Lower lobe of right lung (tissue), 2 donors: ENCODE results near the gene AGO1. TPM values are rescaled to one million over a fixed set of nuclear protein-coding genes. Genes with fewer than 3 reads are reported as not detected.

Experiments used
- ATAC-seq, 2 donors: fragments of 200-7000 bp; cut with Tn5 transposase; one replicate each; pipeline ENCODE4 v1.9.1; 2020 to 2022; ENCODE audit warnings: mild to moderate bottlenecking in 2 of 2, moderate library complexity in 2 of 2
- DNase-seq: peaks from one replicate; pipeline ENCODE4 v3.0.0-alpha.2; 2020
- H3K27ac ChIP-seq: fragments of 200-600 bp; one replicate; pipeline ENCODE4 v1.8.0; 2022
- H3K27me3 ChIP-seq: fragments of 200-600 bp; one replicate; pipeline ENCODE4 v1.8.0; 2022; ENCODE audit warnings: low read depth
- H3K36me3 ChIP-seq: fragments of 200-600 bp; one replicate; pipeline ENCODE4 v1.8.0; 2022; ENCODE audit warnings: mild to moderate bottlenecking
- H3K4me1 ChIP-seq: fragments of 200-600 bp; one replicate; pipeline ENCODE4 v1.8.0; 2022
- H3K4me3 ChIP-seq: fragments of 200-600 bp; one replicate; pipeline ENCODE4 v1.8.0; 2022; ENCODE audit warnings: mild to moderate bottlenecking
- H3K9me3 ChIP-seq: fragments of 200-600 bp; one replicate; pipeline ENCODE4 v1.8.0; 2022
- intact Hi-C: fragments of 100-400 bp; cut with DNase I; formaldehyde crosslinking; loops from one replicate; pipeline ENCODE4 v1.11.0; 2022
- total RNA-seq: library from RNA; stranded (reverse); fragmentation: NEBNext Ultra II Directional; extraction: Animal tissue kit (Norgen Biotek cat#: 25700); gene quantifications from one replicate; pipeline ENCODE4 v1.2.1, GENCODE V29; 2021
- TF ChIP-seq, protein P1 (sequence below): fragments of 200-600 bp; IDR thresholded peaks from one replicate; pipeline ENCODE4 v1.8.0; 2022; ENCODE audit warnings: antibody characterized with exemption, mild to moderate bottlenecking
- donor health status: DM: no; HTN: yes; CAD: no; lungs with severe emphysema.

AGO1 gene
- total RNA-seq, 1 donor from 2014 or later, result 26.9 TPM

DNA sequence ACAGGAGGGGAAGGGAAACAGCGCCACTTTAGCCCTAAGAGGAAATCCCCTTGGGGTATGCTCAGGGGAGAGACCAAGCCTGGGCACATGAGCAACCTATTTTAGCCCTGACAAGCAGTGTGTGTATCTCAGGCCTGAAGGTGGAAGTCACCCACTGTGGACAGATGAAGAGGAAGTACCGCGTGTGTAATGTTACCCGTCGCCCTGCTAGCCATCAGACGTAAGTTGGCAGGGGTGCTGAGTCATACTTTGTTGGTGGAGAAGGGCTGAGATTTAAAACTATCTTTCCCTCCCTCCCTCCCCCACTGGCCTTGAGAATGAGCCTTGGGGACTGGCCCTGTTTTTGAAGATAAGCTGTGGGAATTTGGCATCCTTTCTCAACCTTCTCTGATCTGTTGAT is 11.2 kb downstream of the AGO1 start:
- ATAC-seq, result peak; percentile 76 to 88
- H3K36me3 ChIP-seq, result peaks cover 97% of the 10 kb centered on the region

DNA sequence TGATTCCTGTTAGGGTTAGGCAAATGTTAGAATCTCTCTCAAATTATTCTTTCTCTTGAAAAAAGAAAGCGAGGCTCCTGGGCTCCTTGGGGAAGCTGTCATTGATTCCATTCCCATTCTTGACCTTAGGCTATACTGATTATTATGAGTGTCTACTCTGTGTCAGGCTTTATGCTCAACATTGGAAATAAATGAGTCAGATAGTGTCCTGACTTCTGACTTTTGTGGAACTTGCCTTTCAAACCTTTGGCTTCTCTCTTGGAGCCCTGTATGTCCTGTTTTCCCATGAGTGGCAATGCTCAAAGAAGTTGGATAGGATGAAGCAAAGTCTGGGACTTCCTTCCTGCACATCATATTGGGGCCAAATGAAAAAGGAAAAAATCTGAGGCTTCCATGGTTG is 11.6 kb downstream of the AGO1 start:
- no peak for DNase-seq
- Histone ChIP-seq H3K4me3 (no peak overlapping the region), H3K4me1 (peaks cover 4% of the 10 kb centered on the region), H3K27me3 (no peaks in the 10 kb centered on the region), H3K36me3 (peaks cover 97% of the 10 kb centered on the region), H3K9me3 (no peaks in the 10 kb centered on the region), H3K27ac (no peak overlapping the region)
- TF ChIP-seq, protein P1, sequence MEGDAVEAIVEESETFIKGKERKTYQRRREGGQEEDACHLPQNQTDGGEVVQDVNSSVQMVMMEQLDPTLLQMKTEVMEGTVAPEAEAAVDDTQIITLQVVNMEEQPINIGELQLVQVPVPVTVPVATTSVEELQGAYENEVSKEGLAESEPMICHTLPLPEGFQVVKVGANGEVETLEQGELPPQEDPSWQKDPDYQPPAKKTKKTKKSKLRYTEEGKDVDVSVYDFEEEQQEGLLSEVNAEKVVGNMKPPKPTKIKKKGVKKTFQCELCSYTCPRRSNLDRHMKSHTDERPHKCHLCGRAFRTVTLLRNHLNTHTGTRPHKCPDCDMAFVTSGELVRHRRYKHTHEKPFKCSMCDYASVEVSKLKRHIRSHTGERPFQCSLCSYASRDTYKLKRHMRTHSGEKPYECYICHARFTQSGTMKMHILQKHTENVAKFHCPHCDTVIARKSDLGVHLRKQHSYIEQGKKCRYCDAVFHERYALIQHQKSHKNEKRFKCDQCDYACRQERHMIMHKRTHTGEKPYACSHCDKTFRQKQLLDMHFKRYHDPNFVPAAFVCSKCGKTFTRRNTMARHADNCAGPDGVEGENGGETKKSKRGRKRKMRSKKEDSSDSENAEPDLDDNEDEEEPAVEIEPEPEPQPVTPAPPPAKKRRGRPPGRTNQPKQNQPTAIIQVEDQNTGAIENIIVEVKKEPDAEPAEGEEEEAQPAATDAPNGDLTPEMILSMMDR, result no peak
- ATAC-seq, result no peak
- intact Hi-C loops, result no loop called here

More for the DNA sequence above, 11.2 kb downstream of the AGO1 start:
- Histone ChIP-seq H3K4me3 (no peak overlapping the region), H3K27me3 (no peaks in the 10 kb centered on the region), H3K27ac (no peak overlapping the region), H3K4me1 (peaks cover 4% of the 10 kb centered on the region), H3K9me3 (no peaks in the 10 kb centered on the region)
- peak; percentile 55 for DNase-seq
- TF ChIP-seq, protein P1, result no peak
- intact Hi-C loops, result no loop called here

DNA sequence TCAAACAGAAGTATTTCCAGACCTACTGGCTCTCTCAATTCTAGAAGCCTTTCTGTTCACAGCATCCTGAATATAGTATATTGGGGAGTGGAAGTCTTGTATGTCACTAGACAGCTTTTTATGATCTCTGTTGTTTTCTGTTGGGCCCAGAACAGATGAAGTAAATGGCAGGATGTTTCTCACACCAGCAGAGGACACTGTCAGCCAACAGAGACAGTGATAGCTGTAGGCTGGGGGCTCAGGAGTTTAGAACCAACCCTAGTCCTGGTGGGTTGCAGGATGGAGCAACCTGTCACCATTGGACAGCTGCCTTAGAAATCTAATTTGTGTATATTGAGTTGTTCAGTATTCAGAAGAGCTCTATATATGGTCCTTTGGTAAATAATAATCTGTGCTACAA is 16.9 kb downstream of the AGO1 start:
- intact Hi-C loops, result no loop called here
- Histone ChIP-seq H3K27ac (no peak overlapping the region), H3K9me3 (no peaks in the 10 kb centered on the region), H3K4me3 (no peak overlapping the region), H3K27me3 (no peaks in the 10 kb centered on the region), H3K36me3 (peaks cover 96% of the 10 kb centered on the region), H3K4me1 (no peaks in the 10 kb centered on the region)
- TF ChIP-seq, protein P1, result no peak
- ATAC-seq, result no peak
- no peak for DNase-seq

DNA sequence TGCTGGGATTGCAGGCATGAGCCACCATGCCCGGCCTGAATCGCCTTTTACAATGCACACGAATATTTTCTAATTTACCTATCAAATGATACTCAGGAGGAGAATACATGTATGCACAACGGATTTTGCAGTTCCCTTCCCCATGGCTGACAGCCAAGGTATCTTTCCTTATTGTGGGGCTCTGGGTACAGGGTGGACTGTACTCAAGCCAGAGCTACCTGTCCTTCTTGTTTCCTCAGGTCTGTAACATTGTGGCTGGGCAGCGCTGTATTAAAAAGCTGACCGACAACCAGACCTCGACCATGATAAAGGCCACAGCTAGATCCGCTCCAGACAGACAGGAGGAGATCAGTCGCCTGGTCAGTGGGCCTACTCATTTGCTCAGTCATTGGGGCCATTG is 18.2 kb downstream of the AGO1 start:
- Histone ChIP-seq H3K36me3 (peaks cover 95% of the 10 kb centered on the region), H3K27me3 (no peaks in the 10 kb centered on the region), H3K4me1 (no peaks in the 10 kb centered on the region), H3K4me3 (no peak overlapping the region), H3K9me3 (no peaks in the 10 kb centered on the region), H3K27ac (no peak overlapping the region)
- DNase-seq (no peak), ATAC-seq (no peak)
- TF ChIP-seq, protein P1, result no peak
- intact Hi-C loops, result no loop called here

DNA sequence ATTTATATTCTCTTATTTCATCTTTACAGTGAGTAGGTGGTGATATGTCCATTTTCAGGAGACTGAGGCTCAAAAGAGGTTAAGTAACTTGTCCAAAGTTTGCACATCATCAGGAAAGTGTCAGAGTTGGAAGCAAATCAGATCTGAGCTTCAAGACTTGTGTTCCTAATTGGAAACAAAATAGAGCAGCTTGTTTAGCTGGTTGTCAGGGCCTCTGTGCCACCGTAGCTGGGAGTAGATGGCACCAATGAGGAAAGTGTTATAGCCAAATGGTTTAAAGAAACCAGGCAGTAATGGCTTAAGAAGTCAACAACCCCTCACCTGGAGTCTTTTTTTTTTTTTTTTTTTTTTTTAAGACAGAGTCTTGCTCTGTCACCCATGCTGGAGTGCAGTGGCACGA is 19.7 kb downstream of the AGO1 start:
- intact Hi-C loops, result no loop called here
- peaks cover 95% of the 10 kb centered on the region for H3K36me3 ChIP-seq
- H3K27me3 ChIP-seq, result no peaks in the 10 kb centered on the region
- H3K4me1 ChIP-seq, result no peaks in the 10 kb centered on the region
- TF ChIP-seq, protein P1, result no peak
- no peaks in the 10 kb centered on the region for H3K9me3 ChIP-seq
- no peak overlapping the region for H3K4me3 ChIP-seq
- ATAC-seq (no peak), DNase-seq (no peak)
- H3K27ac ChIP-seq, result no peak overlapping the region

DNA sequence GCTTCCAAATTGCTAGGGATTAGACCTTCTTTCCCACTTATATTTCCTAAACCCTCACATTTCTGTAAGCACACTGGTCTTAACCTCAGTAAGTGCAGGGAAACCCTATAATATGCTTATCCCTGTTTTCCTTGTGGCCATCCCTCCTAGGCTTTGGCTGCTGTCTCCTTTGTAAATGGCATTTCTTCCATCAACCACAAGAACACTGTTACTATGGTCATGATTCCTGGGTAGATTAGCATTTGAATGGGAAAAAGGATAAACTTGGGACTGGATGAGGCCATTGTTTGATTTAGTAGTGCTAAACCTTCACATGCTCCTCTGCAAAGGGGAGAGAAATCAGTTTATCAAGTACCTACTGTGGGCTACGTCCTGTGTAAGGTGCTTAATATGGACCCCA is 31.7 kb downstream of the AGO1 start:
- TF ChIP-seq, protein P1, result no peak
- intact Hi-C loops, result no loop called here
- Histone ChIP-seq H3K27ac (no peak overlapping the region), H3K27me3 (no peaks in the 10 kb centered on the region), H3K36me3 (peaks cover 97% of the 10 kb centered on the region), H3K9me3 (no peaks in the 10 kb centered on the region), H3K4me3 (no peak overlapping the region), H3K4me1 (no peaks in the 10 kb centered on the region)
- DNase-seq (no peak), ATAC-seq (no peak)
